ENCODE results near the gene CREB1.

DNA sequence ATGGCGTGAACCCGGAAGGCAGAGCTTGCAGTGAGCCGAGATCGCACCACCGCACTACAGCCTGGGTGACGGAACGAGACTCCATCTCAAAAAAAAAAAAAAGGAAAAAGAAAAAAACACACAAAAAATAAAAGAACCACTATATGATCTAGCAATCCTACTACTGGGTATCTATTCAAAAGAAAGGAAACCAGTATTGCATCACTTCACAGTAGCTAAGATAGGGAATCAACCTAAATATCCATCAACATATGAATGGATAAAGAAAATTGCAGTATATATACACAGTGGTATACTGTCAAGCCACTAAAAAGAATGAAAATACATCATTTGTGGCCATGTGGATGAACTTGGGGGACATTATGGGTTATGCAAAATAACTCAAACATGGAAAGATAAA lies 57.5 kb downstream of the CREB1 start:
- TF ChIP-seq, protein P1, sequence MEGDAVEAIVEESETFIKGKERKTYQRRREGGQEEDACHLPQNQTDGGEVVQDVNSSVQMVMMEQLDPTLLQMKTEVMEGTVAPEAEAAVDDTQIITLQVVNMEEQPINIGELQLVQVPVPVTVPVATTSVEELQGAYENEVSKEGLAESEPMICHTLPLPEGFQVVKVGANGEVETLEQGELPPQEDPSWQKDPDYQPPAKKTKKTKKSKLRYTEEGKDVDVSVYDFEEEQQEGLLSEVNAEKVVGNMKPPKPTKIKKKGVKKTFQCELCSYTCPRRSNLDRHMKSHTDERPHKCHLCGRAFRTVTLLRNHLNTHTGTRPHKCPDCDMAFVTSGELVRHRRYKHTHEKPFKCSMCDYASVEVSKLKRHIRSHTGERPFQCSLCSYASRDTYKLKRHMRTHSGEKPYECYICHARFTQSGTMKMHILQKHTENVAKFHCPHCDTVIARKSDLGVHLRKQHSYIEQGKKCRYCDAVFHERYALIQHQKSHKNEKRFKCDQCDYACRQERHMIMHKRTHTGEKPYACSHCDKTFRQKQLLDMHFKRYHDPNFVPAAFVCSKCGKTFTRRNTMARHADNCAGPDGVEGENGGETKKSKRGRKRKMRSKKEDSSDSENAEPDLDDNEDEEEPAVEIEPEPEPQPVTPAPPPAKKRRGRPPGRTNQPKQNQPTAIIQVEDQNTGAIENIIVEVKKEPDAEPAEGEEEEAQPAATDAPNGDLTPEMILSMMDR (IDR thresholded peaks at IDR 0.05) = no peak
- no peak for TF ChIP-seq POLR2A (IDR thresholded peaks at IDR 0.05)
